Colonic mucosa (tissue), 4 donors: ENCODE results near the gene NOP56. TPM values are rescaled to one million over a fixed set of nuclear protein-coding genes. Genes with fewer than 3 reads are reported as not detected.

Source experiments
- DNase-seq: peaks from one replicate; pipeline ENCODE4 v3.0.0-alpha.2; 2020
- H3K27ac ChIP-seq: fragments of 200-600 bp; one replicate; pipeline ENCODE4 v1.8.0; 2021
- H3K27me3 ChIP-seq: fragments of 200-600 bp; one replicate; pipeline ENCODE4 v1.8.0; 2021
- H3K36me3 ChIP-seq: fragments of 200-600 bp; one replicate; pipeline ENCODE4 v1.8.0; 2021
- H3K4me1 ChIP-seq: fragments of 200-600 bp; one replicate; pipeline ENCODE4 v1.8.0; 2021; ENCODE audit warnings: mild to moderate bottlenecking
- H3K4me3 ChIP-seq: fragments of 200-600 bp; one replicate; pipeline ENCODE4 v1.8.0; 2021
- H3K9ac ChIP-seq, 2 donors: one replicate each; pipeline ENCODE4 v1.7.0; 2013; ENCODE audit warnings: control low read depth in 2 of 2, low read depth in 2 of 2, low read length in 2 of 2
- H3K9me3 ChIP-seq: fragments of 200-600 bp; one replicate; pipeline ENCODE4 v1.8.0; 2021
- intact Hi-C: fragments of 100-400 bp; cut with DNase I; formaldehyde crosslinking; loops from one replicate; pipeline ENCODE4 v1.14.1; 2022
- total RNA-seq, 2 donors: library from RNA; stranded (reverse); fragmentation: NEBNext Ultra II Directional in 1 of 2; extraction: Animal tissue kit (Norgen Biotek cat#: 25700) in 1 of 2; gene quantifications; one replicate each; pipeline ENCODE4 v1.2.1, GENCODE V29; 2021
- TF ChIP-seq, protein P1 (sequence below): fragments of 200-600 bp; IDR thresholded peaks from one replicate; pipeline ENCODE4 v1.8.0; 2022; ENCODE audit warnings: antibody characterized with exemption, mild to moderate bottlenecking
- donor health status: healthy.
- donor health status: DM: no; HTN: no; CAD: no.
- donor health status: DM: no; HTN: no; CAD: no.

Gene NOP56
- total RNA-seq, 2 donors from 2014 or later = 66.3 to 186 TPM

DNA sequence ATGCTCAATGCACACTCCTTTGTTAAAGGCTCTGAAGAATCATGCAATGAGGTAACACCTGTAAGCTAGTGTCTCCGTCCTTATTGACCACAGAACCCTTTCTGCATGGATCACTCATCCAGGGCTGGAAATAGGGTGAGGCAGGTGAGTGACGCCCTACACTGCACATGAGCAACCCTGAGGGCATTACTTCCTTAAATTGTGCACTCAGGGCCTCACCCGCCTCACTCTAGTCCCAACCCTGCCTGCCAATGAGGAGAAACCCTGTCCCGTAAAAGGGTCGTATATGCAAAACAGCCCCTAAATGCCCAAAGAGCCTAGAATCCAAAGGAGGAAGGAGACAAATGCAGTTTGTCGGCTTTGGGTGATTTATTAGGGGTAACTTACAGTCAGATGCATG lies 33.6 kb upstream of the NOP56 start:
- Histone ChIP-seq H3K27ac (no peak overlapping the region), H3K27me3 (no peaks in the 10 kb centered on the region), H3K36me3 (no peaks in the 10 kb centered on the region), H3K9ac (no peak overlapping the region), H3K4me3 (no peak overlapping the region), H3K9me3 (no peaks in the 10 kb centered on the region), H3K4me1 (no peaks in the 10 kb centered on the region)
- no peak for DNase-seq
- intact Hi-C loops = no loop called here
- TF ChIP-seq, protein P1, sequence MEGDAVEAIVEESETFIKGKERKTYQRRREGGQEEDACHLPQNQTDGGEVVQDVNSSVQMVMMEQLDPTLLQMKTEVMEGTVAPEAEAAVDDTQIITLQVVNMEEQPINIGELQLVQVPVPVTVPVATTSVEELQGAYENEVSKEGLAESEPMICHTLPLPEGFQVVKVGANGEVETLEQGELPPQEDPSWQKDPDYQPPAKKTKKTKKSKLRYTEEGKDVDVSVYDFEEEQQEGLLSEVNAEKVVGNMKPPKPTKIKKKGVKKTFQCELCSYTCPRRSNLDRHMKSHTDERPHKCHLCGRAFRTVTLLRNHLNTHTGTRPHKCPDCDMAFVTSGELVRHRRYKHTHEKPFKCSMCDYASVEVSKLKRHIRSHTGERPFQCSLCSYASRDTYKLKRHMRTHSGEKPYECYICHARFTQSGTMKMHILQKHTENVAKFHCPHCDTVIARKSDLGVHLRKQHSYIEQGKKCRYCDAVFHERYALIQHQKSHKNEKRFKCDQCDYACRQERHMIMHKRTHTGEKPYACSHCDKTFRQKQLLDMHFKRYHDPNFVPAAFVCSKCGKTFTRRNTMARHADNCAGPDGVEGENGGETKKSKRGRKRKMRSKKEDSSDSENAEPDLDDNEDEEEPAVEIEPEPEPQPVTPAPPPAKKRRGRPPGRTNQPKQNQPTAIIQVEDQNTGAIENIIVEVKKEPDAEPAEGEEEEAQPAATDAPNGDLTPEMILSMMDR = no peak

DNA sequence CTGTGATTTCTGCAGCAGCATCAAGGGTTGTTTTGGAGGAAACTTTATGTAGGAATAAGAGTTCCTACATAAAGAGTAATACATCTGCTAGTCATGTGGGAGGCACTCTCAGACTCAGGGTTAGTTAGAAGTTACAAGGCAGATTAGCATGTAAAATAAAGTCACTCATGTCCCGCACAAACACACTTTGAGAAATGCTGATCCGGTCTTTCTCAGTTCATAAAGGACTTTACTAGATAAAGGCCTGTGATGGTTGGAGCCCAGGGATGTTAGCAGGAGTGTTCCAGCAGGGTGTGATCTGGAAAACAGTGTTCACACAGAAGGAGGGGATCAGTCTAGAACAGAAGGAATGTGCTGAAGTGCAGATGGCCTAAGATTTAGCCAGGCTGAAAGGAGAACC lies 33.1 kb upstream of the NOP56 start:
- DNase-seq = no peak
- H3K9me3 ChIP-seq = no peaks in the 10 kb centered on the region
- TF ChIP-seq, protein P1 = no peak
- H3K36me3 ChIP-seq = no peaks in the 10 kb centered on the region
- H3K4me3 ChIP-seq = no peak overlapping the region
- intact Hi-C loops = no loop called here
- H3K27me3 ChIP-seq = no peaks in the 10 kb centered on the region
- no peak overlapping the region for H3K27ac ChIP-seq
- no peaks in the 10 kb centered on the region for H3K4me1 ChIP-seq
- H3K9ac ChIP-seq = no peak overlapping the region

GRCh38 chr20:2619961-2620595 lies 32.4 kb upstream of the NOP56 start:
- Histone ChIP-seq H3K27me3 (no peaks in the 10 kb centered on the region), H3K4me1 (no peaks in the 10 kb centered on the region), H3K36me3 (no peaks in the 10 kb centered on the region), H3K27ac (no peak overlapping the region), H3K9me3 (no peaks in the 10 kb centered on the region), H3K9ac (no peak overlapping the region), H3K4me3 (no peak overlapping the region)
- intact Hi-C loops = no loop called here
- TF ChIP-seq, protein P1 = no peak
- DNase-seq = no peak

GRCh38 chr20:2624190-2624589 lies 28.2 kb upstream of the NOP56 start:
- TF ChIP-seq, protein P1 = no peak
- Histone ChIP-seq H3K4me1 (no peaks in the 10 kb centered on the region), H3K36me3 (no peaks in the 10 kb centered on the region), H3K27ac (no peak overlapping the region), H3K9me3 (no peaks in the 10 kb centered on the region), H3K4me3 (no peak overlapping the region), H3K9ac (no peak overlapping the region), H3K27me3 (no peaks in the 10 kb centered on the region)
- DNase-seq = no peak
- intact Hi-C loops = no loop called here

DNA sequence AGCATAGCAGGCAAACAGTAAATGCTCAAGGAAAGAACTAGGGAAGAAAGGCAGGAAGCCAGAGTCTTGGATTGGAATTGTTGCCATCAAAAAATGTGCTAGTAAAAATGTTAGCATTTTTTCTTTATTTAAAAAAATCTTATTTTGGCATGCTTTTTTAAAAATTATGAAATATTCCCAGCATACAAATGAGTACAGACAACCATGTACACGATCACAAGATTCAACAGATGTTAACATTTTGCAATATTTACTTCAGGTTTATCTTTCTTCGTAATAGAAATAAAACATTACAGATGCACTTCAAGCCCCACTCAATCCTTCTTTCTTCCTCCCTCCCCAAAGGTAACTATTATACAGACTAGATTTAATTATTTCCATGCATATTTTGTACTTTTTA lies 27.4 kb upstream of the NOP56 start:
- intact Hi-C loops = no loop called here
- Histone ChIP-seq H3K4me1 (no peaks in the 10 kb centered on the region), H3K27ac (no peak overlapping the region), H3K27me3 (no peaks in the 10 kb centered on the region), H3K4me3 (no peak overlapping the region), H3K36me3 (no peaks in the 10 kb centered on the region), H3K9ac (no peak overlapping the region), H3K9me3 (no peaks in the 10 kb centered on the region)
- DNase-seq = no peak
- TF ChIP-seq, protein P1 = no peak
